HepG2 (cell line): ENCODE measurements around the gene FGF18. TPM values are rescaled to one million over a fixed set of nuclear protein-coding genes. Genes with fewer than 3 reads are reported as not detected.

ENCODE experiments used
- DMTF1 ChIP-seq: sonication (generic); formaldehyde crosslinking; IDR thresholded peaks from 2 replicates; pipeline ENCODE4 v1.4.0; 2020; ENCODE audit warnings: mild to moderate bottlenecking, missing genetic modification reagents
- EP300 ChIP-seq, 3 experiments: sonication (generic) in 1 of 3; formaldehyde crosslinking in 1 of 3; IDR thresholded peaks; 2 replicates each; pipeline versions ENCODE4 v1.5.1 to v1.6.1; 2011 to 2020; ENCODE audit warnings: low read depth in 2 of 3, low read length in 2 of 3, borderline replicate concordance in 1 of 3, improper control_type of control experiment in 1 of 3, mild to moderate bottlenecking in 1 of 3, missing genetic modification reagents in 1 of 3, moderate library complexity in 1 of 3
- HBP1 ChIP-seq: IDR thresholded peaks from 2 replicates; pipeline ENCODE4 v1.6.1; 2016; ENCODE audit warnings: low read depth, control low read depth
- IRX3 ChIP-seq: sonication (generic); formaldehyde crosslinking; IDR thresholded peaks from 2 replicates; pipeline ENCODE4 v1.8.1; 2023; ENCODE audit warnings: mild to moderate bottlenecking, low read depth, missing genetic modification reagents, borderline replicate concordance
- MEIS1 ChIP-seq: sonication (generic); formaldehyde crosslinking; IDR thresholded peaks from 2 replicates; pipeline ENCODE4 v1.9.0; 2021; ENCODE audit warnings: mild to moderate bottlenecking, missing genetic modification reagents, moderate library complexity, borderline replicate concordance
- MIER2 ChIP-seq: IDR thresholded peaks from 2 replicates; pipeline ENCODE4 v1.6.1; 2016; ENCODE audit warnings: missing biosample characterization, missing genetic modification reagents
- MXD4 ChIP-seq: IDR thresholded peaks from 2 replicates; pipeline ENCODE4 v1.6.1; 2016; ENCODE audit warnings: mild to moderate bottlenecking, missing biosample characterization, missing genetic modification reagents
- NRL ChIP-seq: sonication (generic); formaldehyde crosslinking; IDR thresholded peaks from 2 replicates; pipeline ENCODE4 v1.5.0; 2020; ENCODE audit warnings: missing genetic modification reagents, mild to moderate bottlenecking, moderate library complexity, borderline replicate concordance
- PBX3 ChIP-seq: sonication (generic); formaldehyde crosslinking; IDR thresholded peaks from 2 replicates; pipeline ENCODE4 v1.8.1; 2023; ENCODE audit warnings: missing genetic modification reagents, inconsistent platforms, borderline replicate concordance
- SMARCC2 ChIP-seq: fragments of 450-650 bp; IDR thresholded peaks from 2 replicates; pipeline ENCODE4 v1.6.1; 2017; ENCODE audit warnings: antibody characterized with exemption, mild to moderate bottlenecking
- WIZ ChIP-seq: sonication (generic); formaldehyde crosslinking; IDR thresholded peaks from 2 replicates; pipeline ENCODE4 v1.5.1; 2020; ENCODE audit warnings: mild to moderate bottlenecking, missing genetic modification reagents
- XBP1 ChIP-seq: sonication (generic); formaldehyde crosslinking; IDR thresholded peaks from 2 replicates; pipeline ENCODE4 v1.5.0; 2020; ENCODE audit warnings: missing genetic modification reagents
- ZBTB46 ChIP-seq: sonication (generic); formaldehyde crosslinking; IDR thresholded peaks from 2 replicates; pipeline ENCODE4 v1.4.0; 2020; ENCODE audit warnings: mild to moderate bottlenecking, missing genetic modification reagents, borderline replicate concordance
- ZNF260 ChIP-seq: sonication (generic); formaldehyde crosslinking; IDR thresholded peaks from 2 replicates; pipeline ENCODE4 v1.4.0; 2020; ENCODE audit warnings: missing genetic modification reagents, low read depth, mild to moderate bottlenecking, borderline replicate concordance
- ZNF33A ChIP-seq: sonication (generic); formaldehyde crosslinking; IDR thresholded peaks from 2 replicates; pipeline ENCODE4 v1.5.1; 2020; ENCODE audit warnings: missing genetic modification reagents, mild to moderate bottlenecking, moderate library complexity, borderline replicate concordance
- ZNF446 ChIP-seq: sonication (generic); formaldehyde crosslinking; IDR thresholded peaks from 2 replicates; pipeline ENCODE4 v1.5.0; 2020; ENCODE audit warnings: mild to moderate bottlenecking, missing genetic modification reagents
- ZNF782 ChIP-seq: sonication (generic); formaldehyde crosslinking; IDR thresholded peaks from 2 replicates; pipeline ENCODE4 v1.4.0; 2020; ENCODE audit warnings: missing genetic modification reagents, mild to moderate bottlenecking, borderline replicate concordance
- polyA plus RNA-seq, 8 experiments: library from polyadenylated mRNA; depleted of rRNA in 3 of 8; stranded (reverse) in 7 of 8; unstranded in 1 of 8; fragments of >200 nt; fragmentation: Illumina TruSeq in 4 of 8; extraction: Trizol in 4 of 8; gene quantifications; 2 replicates each; pipeline versions ENCODE4 v1.2.1 to v1.2.3, GENCODE V29; 2011 to 2016; ENCODE audit warnings: low read depth in 4 of 8, missing spikeins in 1 of 8, mixed read lengths in 1 of 8; ENCODE audit not compliant: insufficient read depth in 1 of 8
- total RNA-seq, 5 experiments: library from RNA; depleted of rRNA; stranded (reverse); fragments of >200 nt; fragmentation: Illumina TruSeq; extraction: Trizol; gene quantifications; 2 replicates each; pipeline ENCODE4 v1.2.3, GENCODE V29; 2016; ENCODE audit warnings: low read depth in 1 of 5
- TF ChIP-seq, protein P1 (sequence below): sonication (generic); formaldehyde crosslinking; IDR thresholded peaks from 2 replicates; pipeline ENCODE4 v1.4.0; 2020; ENCODE audit warnings: missing genetic modification reagents

The FGF18 gene
- total and polyA plus RNA-seq, 2 of the 13 experiments (the other 11 are each of a cell fraction or from before 2014, with no cell fraction given): not detected

GRCh38 chr5:171387970-171388815 lies 31.3 kb upstream of the FGF18 start (continued):
- TF ChIP-seq NRL (CRISPR knock-in tag) (peak; percentile 45; the same call in 1 of the 2 replicates), MIER2 (CRISPR knock-in tag) (no peak), ZBTB46 (CRISPR knock-in tag) (0 out of 2 replicates have a peak, but pooled peaks have one; percentile 32), XBP1 (no peak), ZNF260 (CRISPR knock-in tag) (no peak), EP300 (IDR thresholded peaks at IDR 0.05; ENCODE audit: low read depth in 2 of 2, low read length in 2 of 2) (0 out of 4 replicates have a peak, but pooled peaks of 1 of the 2 experiments have one; percentile 18), EP300 (CRISPR knock-in tag; IDR thresholded peaks at IDR 0.05; ENCODE audit: borderline replicate concordance) (peak; percentile 58; the same call in 1 of the 2 replicates), WIZ (CRISPR knock-in tag) (no peak; the same call in 1 of the 2 replicates), ZNF446 (CRISPR knock-in tag) (0 out of 2 replicates have a peak, but pooled peaks have one; percentile 40), ZNF33A (CRISPR knock-in tag) (0 out of 2 replicates have a peak, but pooled peaks have one; percentile 76), PBX3 (0 out of 2 replicates have a peak, but pooled peaks have one; percentile 36), IRX3 (CRISPR knock-in tag) (peak; percentile 95; the same call in 1 of the 2 replicates), ZNF782 (CRISPR knock-in tag) (0 out of 2 replicates have a peak, but pooled peaks have one; percentile 56), HBP1 (CRISPR knock-in tag) (peak; percentile 92), SMARCC2 (no peak), MXD4 (CRISPR knock-in tag) (peak; percentile 99), DMTF1 (CRISPR knock-in tag) (no peak; the same call in 1 of the 2 replicates), MEIS1 (CRISPR knock-in tag) (peak; percentile 49; the same call in 1 of the 2 replicates)
- TF ChIP-seq, protein P1, sequence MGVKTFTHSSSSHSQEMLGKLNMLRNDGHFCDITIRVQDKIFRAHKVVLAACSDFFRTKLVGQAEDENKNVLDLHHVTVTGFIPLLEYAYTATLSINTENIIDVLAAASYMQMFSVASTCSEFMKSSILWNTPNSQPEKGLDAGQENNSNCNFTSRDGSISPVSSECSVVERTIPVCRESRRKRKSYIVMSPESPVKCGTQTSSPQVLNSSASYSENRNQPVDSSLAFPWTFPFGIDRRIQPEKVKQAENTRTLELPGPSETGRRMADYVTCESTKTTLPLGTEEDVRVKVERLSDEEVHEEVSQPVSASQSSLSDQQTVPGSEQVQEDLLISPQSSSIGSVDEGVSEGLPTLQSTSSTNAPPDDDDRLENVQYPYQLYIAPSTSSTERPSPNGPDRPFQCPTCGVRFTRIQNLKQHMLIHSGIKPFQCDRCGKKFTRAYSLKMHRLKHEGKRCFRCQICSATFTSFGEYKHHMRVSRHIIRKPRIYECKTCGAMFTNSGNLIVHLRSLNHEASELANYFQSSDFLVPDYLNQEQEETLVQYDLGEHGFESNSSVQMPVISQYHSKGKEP (CRISPR knock-in tag): peak; percentile 71; the same call in 1 of the 2 replicates
